ENCODE data around the gene LBX2.

LBX2 gene

DNA sequence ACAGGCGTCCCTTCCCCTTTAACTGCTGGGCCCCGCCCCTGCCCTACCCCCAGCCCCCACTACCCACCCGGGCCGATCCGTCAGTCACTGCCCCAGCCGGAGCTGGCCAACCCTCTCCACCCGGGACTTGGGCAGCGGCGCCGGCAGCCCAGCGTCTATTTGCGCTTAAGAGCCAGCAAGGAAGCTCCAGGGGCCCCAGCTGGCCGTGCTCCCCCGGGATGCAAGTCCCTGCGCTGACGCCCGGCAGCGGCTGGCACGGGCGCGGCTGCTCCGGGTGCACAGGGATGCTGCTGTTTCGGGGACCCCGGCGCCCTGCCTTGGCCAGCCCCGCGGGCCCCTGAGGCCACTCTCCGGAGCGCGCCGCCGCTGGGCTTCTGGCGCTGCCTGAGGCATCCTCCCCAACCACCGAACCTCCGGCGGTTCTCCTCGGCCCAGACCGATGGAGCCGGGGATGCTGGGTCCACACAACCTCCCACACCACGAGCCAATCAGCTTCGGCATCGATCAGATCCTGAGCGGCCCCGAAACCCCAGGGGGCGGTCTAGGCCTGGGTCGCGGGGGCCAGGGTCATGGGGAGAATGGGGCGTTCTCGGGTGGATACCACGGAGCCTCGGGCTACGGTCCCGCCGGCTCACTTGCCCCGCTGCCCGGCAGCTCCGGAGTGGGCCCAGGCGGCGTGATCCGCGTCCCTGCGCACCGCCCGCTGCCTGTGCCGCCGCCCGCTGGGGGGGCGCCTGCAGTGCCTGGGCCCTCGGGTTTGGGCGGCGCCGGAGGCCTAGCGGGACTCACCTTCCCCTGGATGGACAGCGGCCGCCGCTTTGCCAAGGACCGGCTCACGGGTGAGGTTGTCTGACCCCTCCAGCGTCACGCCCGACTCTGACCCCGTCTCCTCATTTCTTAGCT is 15.2 kb upstream of the LBX2 start, which contains the start of gene TLX2:
Gene TLX2 (plus strand): TSS at position 83 of the 903 bp plus-strand sequence. CDS start 357 bp downstream, at position 440.
- TF ChIP-seq, protein P1, sequence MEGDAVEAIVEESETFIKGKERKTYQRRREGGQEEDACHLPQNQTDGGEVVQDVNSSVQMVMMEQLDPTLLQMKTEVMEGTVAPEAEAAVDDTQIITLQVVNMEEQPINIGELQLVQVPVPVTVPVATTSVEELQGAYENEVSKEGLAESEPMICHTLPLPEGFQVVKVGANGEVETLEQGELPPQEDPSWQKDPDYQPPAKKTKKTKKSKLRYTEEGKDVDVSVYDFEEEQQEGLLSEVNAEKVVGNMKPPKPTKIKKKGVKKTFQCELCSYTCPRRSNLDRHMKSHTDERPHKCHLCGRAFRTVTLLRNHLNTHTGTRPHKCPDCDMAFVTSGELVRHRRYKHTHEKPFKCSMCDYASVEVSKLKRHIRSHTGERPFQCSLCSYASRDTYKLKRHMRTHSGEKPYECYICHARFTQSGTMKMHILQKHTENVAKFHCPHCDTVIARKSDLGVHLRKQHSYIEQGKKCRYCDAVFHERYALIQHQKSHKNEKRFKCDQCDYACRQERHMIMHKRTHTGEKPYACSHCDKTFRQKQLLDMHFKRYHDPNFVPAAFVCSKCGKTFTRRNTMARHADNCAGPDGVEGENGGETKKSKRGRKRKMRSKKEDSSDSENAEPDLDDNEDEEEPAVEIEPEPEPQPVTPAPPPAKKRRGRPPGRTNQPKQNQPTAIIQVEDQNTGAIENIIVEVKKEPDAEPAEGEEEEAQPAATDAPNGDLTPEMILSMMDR (IDR thresholded peaks at IDR 0.05; ENCODE audit: low read depth, low read length): no peak
- H3K4me3 ChIP-seq (ENCODE audit: low read depth, low read length): no peak within 1 kb of the TSS

GRCh38 chr2:74513605-74514367 is 14.4 kb upstream of the LBX2 start:
- H3K4me3 ChIP-seq (ENCODE audit: low read depth, low read length): no peak overlapping the region
- TF ChIP-seq, protein P1 (IDR thresholded peaks at IDR 0.05; ENCODE audit: low read depth, low read length): no peak

GRCh38 chr2:74512744-74513604 is 13.6 kb upstream of the LBX2 start:
- no peak overlapping the region for H3K4me3 ChIP-seq (ENCODE audit: low read depth, low read length)
- TF ChIP-seq, protein P1 (IDR thresholded peaks at IDR 0.05; ENCODE audit: low read depth, low read length): no peak

DNA sequence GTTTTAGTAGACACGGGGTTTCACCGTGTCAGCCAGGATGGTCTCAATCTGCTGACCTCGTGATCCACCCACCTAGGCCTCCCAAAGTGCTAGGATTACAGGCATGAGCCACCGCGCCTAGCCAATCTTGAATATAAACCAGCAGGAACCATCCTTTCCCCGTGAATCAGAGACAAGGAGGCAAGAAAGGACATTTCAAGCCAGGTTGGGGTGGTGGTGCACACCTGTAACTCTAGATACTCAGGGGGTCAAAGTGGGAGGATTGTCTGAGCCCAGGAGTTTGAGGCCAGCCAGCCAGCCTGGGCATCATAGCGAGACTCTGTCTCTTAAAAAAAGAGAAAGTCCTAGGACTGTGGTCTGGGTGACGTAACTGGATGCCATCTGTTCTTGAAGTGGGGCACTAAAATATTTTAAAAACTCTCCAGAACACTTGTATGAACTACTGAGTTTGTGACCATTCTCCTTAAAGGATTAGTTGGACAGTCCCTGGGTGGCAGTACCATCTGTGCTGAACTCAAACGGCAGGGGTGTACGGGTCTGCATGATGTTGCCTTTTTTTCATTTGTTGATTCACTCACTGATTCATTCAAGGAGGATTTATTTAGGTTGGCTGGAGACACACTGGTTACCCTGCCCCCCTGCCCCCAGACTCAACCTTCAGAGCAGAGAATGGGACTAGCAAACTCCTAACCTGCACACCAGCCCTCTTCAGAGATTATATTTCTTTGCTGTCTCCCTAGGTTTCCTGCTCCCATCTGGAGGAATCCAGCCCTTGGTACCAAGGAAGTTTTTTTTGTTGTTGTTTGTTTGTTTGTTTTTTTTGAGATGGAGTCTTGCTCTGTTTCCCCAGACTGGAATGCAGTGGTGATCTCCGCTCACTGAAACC is 11.9 kb upstream of the LBX2 start:
- H3K4me3 ChIP-seq (ENCODE audit: low read depth, low read length): no peak overlapping the region
- TF ChIP-seq, protein P1 (IDR thresholded peaks at IDR 0.05; ENCODE audit: low read depth, low read length): no peak

- no peak overlapping the region for H3K4me3 ChIP-seq (ENCODE audit: low read depth, low read length)
- TF ChIP-seq, protein P1 (IDR thresholded peaks at IDR 0.05; ENCODE audit: low read depth, low read length): no peak
These were observed 10.9 kb upstream of the LBX2 start for GRCh38 chr2:74510272-74510671.

GRCh38 chr2:74507926-74508520 is 8.6 kb upstream of the LBX2 start:
- peak overlapping the region; percentile 87 for H3K4me3 ChIP-seq (ENCODE audit: low read depth, low read length)
- TF ChIP-seq, protein P1 (IDR thresholded peaks at IDR 0.05; ENCODE audit: low read depth, low read length): no peak
